ENCODE results near the gene TCERG1L.

DNA sequence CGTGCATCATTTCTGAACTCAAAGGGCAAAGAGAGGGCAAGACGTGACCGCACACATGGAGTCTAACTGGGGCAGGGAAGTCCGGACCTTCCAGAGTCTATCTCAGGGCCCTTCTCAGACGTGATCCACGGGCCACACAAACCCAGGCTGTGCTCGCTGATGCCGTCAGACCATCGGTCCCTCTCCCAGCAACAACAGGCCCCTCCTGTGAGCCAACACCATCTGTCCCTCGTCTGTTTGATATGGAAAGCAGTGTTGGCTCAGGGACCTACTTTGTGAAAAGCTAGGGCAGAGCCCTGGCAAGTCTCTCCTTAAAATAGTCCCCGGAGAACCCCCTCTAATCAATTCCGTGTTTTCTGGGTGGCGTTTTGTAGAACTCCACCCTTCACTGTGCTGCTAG is 208.8 kb downstream of the TCERG1L start:
- TF ChIP-seq, protein P1, sequence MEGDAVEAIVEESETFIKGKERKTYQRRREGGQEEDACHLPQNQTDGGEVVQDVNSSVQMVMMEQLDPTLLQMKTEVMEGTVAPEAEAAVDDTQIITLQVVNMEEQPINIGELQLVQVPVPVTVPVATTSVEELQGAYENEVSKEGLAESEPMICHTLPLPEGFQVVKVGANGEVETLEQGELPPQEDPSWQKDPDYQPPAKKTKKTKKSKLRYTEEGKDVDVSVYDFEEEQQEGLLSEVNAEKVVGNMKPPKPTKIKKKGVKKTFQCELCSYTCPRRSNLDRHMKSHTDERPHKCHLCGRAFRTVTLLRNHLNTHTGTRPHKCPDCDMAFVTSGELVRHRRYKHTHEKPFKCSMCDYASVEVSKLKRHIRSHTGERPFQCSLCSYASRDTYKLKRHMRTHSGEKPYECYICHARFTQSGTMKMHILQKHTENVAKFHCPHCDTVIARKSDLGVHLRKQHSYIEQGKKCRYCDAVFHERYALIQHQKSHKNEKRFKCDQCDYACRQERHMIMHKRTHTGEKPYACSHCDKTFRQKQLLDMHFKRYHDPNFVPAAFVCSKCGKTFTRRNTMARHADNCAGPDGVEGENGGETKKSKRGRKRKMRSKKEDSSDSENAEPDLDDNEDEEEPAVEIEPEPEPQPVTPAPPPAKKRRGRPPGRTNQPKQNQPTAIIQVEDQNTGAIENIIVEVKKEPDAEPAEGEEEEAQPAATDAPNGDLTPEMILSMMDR (IDR thresholded peaks at IDR 0.05): no peak
- no peak for TF ChIP-seq POLR2A (IDR thresholded peaks at IDR 0.05)
